Measurements from ENCODE around the gene RAD23B.
"Not testable (repeated sequence)": the region's sequence is repeated elsewhere in the genome, so short reads cannot be mapped to it uniquely, and the experiment has no call there.

The RAD23B gene

DNA sequence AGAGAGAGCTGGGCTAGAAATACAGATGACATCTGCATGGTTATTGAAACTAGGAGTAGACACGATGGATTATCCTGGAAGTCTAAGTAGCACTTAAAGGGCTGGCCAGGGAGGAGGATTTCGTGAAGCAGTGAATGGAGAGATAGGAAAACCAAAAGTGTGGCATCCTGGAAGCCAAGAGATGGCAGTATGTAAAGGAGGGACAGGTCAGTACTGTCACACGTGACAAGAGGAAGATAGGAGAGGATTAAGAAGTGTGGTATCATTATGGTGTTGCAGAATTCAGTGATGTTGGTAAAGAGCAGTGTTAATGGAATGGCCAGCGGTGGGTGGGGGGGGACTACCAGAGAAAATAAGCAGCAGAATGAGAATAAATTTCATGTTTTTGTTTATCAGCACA is 11.7 kb downstream of the RAD23B start:
- no peak for DNase-seq

DNA sequence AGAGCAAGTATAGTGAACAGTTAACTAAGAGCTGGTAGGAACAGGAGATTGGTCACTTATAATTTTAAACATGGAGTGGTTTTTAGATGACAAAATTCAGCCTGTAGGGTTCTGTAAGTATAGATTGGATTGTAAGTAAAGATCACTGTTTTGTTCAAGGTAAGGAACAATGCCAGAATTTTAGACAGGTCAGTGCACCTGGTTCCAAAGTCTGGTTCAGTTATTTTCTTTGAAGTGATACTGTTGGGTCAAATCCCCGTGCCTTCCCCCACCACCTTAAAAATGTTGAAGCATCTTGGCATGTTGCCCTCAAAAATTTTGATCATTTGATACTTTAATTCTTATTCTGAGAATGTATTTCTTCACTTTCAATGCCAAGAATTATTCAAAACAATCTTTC is 12.9 kb downstream of the RAD23B start:
- DNase-seq: no peak

DNA sequence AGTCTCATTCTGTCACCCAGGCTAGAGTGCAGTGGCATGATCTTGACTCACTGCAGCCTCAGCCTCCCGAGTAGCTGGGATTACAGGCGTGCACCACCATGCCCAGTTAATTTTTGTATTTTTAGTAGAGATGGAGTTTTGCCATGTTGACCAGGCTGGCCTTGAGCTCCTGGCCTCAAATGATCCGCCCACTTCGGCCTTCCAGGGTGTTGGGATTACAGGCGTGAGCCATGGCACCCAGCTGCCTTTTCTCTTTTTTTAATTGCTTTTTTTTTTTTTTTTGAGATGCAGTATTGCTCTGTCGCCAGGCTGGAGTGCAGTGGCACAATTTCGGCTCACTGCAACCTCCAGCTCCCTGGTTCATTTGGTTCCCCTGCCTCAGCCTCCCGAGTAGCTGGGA is 13.5 kb downstream of the RAD23B start:
- not testable (repeated sequence) for DNase-seq

DNA sequence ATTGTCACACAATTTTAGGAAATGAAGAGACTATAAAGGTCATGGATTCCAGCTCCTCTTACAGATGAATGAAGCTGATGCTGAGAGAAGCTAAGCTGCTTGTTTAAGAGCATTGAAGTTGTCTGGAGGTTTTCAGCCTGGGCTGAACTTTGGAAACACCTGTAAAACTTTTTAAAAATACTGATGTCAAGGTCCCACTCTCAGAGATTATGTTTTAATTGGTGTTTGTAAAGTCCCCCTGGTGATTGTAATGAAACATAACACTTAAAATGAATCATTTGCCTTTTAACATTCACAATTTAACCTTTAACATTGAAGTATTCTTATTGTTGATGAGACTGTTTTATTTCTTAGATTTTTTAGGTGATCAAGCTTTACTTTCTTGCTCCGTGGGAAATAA is 16.4 kb downstream of the RAD23B start:
- DNase-seq: no peak

DNA sequence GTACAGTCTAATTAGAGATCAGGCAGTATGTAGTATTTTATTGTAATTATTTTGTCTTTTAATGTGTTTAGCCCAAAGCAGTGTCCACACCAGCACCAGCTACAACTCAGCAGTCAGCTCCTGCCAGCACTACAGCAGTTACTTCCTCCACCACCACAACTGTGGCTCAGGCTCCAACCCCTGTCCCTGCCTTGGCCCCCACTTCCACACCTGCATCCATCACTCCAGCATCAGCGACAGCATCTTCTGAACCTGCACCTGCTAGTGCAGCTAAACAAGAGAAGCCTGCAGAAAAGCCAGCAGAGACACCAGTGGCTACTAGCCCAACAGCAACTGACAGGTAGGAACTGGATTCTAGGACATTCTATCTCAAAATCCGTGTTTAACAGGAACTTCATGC is 23.2 kb downstream of the RAD23B start:
- no peak for DNase-seq

DNA sequence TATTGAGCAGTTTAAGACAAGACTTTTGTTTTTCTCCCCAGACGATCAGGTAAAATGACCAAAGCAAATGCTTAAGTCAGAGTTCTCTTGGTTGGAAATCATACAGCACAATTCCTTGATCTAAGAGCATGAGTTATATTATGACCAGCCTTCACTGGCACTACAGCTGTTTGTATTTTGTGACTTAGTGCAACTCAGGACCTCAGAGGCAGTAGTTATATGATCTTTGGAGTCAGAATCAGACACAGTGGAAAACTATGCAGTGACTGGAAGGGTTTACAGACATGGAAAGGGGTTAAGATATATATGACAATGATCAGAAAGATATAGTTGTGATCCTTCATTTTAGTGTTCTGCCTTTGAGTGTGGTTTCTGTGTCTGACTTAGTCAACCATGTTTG is 24.3 kb downstream of the RAD23B start:
- DNase-seq: no peak

DNA sequence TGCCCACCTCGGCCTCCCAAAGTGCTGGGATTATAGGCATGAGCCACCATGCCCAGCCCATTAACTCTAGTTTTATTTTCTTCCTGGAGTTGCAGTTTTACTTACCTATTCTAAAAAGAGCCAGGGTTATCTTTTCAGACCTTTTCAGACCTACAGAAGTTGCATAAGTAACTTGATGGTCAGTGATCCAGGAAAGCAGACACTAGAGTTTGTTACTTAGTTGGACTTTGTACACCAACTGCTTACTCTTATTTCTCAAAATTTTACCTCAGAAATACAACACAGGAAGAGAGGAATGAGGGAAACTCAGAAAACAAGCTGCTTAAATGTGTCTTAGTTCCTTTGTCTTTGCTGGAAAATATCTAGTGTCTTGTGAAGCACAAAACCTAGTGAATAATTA is 25.4 kb downstream of the RAD23B start:
- no peak for DNase-seq

DNA sequence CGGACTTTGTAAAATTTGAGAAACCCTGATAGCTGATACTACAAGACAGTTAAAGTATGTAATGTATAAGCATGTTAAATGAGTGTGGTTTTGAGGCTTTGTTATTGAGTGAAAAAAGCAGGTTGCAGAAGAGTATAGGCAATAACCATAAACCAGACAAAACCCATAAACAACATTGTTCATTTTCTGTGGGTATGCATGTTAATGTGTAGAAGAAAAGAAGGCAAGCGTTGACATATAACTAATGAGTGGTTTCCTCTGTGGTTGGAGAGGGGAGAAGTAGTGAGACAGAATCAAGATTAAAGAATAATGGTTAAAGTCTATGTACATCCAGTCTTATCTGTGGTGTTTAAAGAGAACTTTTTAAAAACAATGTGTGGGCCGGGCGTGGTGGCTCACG is 26.2 kb downstream of the RAD23B start:
- DNase-seq: peak in 1 of 2 donors; percentile 19

DNA sequence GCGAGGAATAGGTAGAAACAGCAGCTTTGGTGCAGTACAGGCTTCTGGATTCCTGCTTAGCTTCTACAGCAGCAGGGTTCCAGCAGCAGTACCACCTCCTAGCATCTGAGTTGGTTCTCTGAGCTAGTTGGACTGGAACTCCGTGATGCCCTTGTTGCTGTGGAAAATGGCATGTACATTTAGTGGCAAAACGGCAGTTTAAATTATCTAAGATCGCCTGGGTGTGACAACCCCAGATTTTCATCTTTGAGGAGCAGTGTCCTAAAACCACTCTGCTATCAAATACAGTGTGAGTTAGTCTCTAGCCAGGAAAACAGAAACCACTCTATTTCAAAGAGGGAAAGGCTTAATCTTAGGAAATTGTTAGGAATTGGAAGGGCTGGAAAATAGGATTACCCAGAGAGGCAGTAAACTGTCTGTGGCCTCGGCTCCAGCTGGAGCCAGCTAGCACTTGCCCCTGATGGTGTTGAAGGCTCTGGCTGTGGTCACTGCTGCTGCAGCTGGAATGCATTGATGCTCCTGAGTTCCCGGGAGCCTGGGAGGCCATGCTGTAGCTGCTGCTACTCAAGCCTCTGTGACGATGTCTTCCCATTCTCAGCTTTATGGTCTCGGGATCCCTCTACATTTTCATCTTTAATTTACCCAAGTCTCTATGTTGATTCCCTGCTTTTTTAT is 29.4 kb downstream of the RAD23B start:
- DNase-seq: no peak

DNA sequence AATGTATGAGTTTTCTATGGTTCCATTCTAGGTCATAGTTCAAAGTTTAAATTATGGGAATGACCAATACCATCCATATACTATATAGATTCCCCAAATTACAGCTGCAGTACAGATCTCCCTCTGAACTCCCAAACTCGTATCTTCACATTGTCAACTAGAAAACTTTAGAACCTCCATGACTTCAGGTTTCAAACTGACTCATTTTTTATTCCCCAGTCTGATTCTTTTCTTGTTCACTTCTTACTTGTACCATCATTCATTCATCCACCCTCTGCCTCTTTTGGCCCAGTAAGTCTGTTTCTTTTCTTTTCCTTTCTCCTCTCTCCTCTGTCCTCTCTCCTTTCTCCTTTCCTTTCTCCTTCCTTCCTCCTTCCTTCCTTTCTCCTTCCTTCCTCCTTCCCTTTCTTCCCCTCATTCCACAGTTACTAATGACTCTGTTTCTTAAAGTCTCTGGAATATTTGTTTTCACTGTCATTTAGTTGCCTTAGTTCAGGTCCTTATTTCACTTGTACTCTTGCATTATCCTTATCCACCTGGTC is 30.5 kb downstream of the RAD23B start:
- no peak for DNase-seq

DNA sequence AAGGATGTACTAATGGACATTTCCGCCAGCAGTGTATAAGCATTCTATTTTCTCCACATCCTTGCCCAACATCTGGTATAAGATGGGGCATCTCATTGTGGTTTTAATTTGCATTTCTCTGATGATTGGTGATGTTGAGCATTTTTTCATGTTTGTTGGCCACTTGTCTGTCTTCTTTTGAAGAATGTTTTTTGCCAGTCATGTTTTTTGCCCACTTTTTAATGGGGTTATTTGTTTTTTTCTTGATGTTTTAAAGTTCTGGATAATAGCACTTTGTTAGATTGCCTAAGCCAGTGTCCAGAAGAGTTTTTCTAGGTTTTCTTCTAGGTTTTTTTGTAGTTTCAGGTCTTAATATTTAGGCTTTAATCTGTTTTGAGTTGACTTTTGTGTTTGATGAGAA is 31.7 kb downstream of the RAD23B start:
- no peak for DNase-seq

DNA sequence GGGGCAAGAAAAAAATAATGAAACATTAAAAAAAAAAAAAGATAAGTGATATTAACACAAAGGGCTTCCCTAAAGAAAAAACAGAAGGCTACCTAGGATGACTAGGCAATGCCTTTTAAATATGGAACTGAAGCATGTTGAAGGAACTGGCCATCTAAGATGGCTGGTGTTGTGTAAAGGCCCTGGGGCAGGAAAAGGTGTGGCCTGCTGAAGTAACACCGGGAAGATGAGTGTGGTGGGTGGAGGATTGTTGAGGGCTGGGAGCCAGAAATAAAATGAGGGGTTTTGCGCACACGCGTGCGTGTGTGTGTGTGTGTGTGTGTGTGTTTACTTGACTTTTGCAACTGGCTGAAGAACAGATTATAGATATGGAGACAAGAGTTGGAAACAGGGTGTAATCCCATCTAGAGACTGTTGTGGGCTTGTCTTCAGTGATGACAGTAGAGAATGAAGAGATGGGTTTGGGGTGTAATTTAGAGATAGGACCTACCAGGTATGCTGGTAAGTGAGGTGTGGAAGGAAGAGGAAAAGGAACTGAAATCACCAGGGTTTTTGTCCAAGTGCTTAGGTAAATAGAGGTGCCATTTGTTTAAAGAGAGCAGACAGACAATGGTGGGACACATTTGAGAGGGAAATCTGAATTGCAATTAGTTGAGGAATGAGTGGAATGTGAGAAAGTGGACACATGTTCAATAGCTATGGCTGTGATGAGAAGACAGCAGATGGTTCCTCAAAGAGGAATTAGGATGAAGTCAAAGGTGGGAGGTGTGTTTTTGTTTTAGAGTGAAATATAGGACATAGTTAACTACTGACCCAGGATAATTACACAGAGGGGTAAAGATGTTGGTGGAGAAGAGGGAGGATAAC is 33.9 kb downstream of the RAD23B start:
- DNase-seq: no peak

DNA sequence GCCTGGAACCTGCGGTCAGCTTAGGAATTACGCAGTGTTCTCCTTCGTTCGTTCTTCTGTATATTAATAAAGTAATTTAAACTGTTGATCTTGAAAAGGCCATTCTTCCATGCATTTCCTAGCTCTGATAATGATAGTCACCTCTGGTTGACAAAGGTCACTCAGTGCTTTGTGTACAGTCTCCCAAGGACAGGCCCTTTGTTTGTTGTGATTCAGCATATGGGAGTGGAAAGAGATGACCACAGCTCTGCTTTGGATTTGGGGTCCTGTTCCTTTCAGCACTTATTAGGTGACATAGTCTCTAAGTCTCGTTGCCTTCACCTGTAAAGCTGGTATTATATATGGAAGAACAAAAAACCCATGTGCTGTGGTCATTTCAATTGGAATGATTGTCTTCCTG is 39.6 kb downstream of the RAD23B start:
- no peak for DNase-seq

DNA sequence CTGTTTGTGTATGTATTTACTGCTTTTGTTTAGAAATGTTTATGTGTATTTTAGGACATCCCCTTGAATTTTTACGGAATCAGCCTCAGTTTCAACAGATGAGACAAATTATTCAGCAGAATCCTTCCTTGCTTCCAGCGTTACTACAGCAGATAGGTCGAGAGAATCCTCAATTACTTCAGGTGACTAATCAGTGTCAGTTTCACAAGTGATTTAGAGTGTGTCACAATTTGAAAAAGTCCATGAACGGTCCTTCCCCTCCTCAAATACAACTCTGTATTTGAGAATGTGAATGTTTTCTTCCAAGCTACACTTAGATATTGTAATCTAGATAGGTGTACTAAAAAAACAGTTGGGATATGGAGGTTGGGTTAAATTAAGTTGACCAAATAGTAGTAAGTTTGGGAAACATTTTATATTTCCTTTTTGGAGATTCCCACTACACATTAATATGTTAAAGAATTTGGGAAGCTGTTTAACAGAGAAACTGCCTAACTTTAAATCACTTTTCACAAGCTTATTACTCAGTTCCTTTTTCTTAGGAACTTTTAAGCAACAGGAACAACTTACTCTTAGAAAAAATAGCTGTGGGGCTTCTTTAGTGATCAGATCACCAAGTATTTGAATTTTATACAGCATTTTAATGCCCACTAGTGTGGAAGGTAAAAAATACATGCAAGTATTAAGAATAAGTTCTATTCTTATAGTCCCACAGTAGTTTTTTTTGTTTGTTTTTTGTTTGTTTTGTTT is 40.9 kb downstream of the RAD23B start:
- no peak for DNase-seq

DNA sequence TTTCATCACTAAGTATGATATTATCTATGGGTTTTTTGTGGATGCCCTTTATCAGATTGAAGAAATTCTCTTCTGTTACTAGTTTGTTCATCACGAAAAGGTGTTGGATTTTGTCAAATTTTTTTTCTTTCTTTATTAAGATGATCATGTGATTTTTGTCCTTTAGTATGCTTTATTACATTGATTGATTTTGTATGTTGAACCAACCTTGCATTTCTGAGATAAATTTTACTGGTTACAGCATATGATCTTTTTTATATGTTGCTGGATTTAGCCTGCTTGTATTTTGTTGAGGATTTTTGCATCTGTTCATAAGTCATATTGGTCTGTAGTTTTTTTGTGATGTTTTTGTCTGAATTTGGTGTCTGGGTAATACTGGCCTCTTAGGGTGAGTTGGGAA is 42.8 kb downstream of the RAD23B start:
- DNase-seq: no peak

DNA sequence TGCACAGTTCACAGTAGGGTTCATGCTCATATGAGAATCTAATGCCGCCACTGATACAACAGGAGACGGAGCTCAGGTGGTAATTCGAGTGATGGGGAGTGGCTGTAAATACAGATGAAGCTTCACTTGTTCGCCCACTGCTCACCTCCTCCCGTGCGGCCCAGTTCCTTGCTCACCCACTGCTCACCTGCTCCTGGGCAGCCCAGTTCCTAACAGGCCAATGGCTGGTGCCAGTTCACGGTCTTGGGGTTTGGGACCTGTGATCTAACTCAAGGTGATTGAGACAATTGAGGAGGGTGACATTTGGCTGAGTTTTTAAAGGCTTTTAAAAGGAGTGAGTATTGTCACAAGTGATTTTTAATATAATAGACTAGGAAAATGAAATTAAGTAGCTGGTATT is 45.4 kb downstream of the RAD23B start:
- DNase-seq: no peak

DNA sequence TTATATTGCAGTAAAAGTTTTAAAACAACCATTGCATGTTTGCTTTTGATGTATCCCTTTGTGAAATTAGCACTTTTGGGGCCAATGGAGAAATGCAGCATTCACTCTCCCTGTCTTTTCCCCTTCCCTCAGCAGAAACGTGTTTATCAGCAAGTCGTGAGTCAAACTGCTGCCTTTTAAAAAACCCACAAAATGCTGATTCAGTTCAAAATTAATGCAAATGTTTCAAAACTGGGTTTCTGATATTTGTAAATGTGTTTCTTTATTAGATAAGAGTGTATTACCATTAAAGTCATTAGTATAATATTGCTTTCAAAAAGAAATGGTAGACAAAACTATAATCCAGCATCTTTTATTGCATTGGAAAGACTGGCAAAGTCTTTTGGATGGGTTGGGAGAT is 47.3 kb downstream of the RAD23B start:
- no peak for DNase-seq

DNA sequence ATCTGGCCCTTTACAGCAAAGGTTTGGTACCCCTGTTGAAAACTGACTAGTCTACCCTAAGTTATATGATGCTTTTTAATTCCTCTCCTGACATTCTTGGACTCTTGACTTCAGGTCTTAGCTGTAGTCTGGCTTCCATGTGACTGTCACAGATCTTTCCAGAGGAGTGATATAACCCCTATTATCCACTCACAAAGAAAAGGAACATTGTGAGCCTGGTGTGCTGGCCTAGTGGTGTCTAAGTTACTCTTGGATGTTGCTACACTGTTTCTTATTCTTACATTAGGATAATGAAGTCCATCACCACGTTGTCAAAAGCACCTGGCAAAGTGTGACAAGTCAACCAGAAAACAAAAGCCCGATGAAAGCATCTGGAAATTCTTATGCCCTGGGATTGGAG is 49.8 kb downstream of the RAD23B start:
- no peak for DNase-seq

DNA sequence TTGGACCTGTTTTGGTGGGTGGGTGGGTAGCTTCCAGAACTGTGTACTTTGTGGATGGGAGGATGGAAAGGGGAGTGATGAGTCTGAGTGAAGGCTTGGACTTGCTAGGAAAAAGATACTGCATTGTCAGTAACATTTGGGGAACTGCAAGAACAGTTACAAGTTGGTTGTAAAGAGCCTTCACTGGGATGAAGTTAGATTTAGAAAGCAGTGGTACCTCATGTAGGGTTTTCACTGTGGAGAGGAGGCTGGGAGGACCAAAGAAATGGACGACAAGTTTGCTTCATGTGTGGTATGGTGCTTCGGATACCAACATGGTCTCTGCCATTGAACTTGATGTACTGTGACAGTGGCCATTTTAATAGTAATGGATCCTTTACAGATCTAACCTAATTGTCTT is 50.3 kb downstream of the RAD23B start:
- no peak for DNase-seq

DNA sequence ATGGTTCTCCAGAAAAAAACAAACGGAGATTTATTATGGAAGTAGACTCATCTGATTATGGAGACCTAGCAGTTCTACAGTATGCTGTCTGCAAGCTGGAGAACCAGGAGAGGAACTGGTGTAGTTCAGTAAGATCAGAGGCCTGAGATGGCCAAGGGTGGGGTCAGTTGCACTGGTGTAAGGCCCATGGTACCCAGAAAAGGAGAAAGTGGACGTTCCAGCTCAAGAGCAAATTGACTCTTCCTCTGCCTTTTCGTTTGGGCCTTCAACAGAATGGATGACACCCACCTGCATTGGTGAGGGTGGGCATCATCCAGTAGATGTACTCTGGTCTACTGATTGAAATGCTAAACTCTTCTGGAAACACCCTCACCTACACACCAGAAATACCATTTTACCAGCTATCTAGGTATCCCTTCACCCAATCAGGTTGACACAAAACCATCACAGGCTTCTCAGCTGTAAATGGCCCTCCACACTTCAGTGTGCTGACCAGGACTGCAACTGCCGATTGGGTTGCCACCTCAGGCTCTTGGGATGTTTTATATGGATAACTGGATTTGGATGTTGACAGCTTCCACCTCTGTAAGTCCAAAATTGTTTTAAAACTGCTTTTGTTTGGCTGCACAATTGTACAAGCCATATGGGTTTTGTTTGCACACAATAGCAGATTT is 51.2 kb downstream of the RAD23B start:
- no peak for DNase-seq

DNA sequence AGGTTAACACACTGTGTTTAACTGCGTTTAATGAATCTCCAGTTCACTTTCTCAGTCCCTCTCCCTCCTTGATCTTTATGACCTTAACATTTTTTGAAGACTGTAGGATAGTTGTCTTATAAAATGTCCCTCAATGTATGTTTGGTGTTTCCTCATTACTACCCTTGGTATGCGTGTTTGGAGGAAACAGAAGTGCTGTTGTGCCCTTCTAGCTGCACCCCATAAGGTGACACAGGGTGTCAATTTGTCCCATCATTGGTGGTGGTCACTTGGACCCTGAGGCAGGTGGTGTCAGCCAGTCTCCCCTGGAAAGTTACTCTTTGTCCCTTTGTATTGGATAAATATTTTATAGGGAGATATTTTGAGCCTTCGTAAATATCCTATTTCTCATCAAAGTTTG is 52.3 kb downstream of the RAD23B start:
- no peak for DNase-seq

DNA sequence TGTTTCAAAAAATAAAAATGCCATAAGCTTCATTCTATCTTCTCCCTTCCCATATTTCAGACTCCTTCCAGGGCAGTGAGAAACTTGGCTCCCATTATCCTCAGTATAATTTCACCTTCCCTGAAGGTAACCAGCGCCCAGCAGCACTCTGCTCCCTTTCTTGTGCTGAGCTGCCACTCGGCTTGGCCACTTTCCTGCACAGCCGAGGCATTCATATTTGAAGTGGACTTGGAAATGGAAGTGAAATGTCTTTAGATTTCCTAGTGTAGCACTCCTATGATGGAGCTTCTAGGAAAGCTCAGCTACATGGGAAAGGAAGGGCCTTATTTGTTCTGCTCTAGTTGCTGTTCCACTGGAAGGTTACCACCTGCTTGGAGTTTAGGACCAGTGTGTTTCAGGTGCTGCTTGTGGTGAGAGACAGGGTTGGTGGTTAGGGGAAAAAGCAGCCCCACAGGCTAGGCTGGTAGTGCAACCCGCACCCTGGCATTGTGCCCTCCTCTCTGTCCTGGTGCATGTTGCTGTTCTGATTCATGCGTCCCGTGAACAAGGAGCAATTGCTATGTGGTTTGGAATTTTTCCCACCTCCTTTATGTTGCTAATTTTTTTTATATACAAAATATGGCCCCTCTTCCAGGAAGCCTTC is 53.8 kb downstream of the RAD23B start:
- DNase-seq: no peak
